ENCODE results near the gene CCL24.

GRCh38 chr7:75795831-75796285 lies 17.7 kb downstream of the CCL24 start:
- TF ChIP-seq CTCF (IDR thresholded peaks at IDR 0.05; ENCODE audit: low read depth, low read length, poor library complexity, severe bottlenecking) = no peak
- no peak for TF ChIP-seq EZH2phosphoT487 (IDR thresholded peaks at IDR 0.05; ENCODE audit: borderline replicate concordance, low read length)

Data from DOHH2 (cell line).